IMR-90 (cell line): ENCODE measurements around the gene MGLL. TPM values are rescaled to one million over a fixed set of nuclear protein-coding genes. Genes with fewer than 3 reads are reported as not detected.

Experiments used
- ATAC-seq: fragments of 200-7000 bp; cut with Tn5 transposase; 2 replicates; pipeline ENCODE4 v1.9.1; 2020; ENCODE audit warnings: low read depth, mild to moderate bottlenecking, moderate library complexity
- BruUV-seq: library from RNA; stranded (reverse); fragments of 400-500 nt; replicated peaks from 2 replicates; lab custom pipeline; 2021; lab: Mats Ljungman, UMichigan
- CTCF ChIA-PET: fragments of 300-600 bp; formaldehyde crosslinking; extraction: SDS; loops from one replicate; lab custom pipeline; 2021; ENCODE audit warnings: antibody characterized with exemption; lab: Yijun Ruan, JAX
- POLR2A ChIA-PET: fragments of 300-600 bp; sonication (Branson Sonifier 250); formaldehyde crosslinking; loops from one replicate; lab custom pipeline; 2022; ENCODE audit warnings: antibody characterized with exemption; ENCODE audit not compliant: unreplicated experiment; lab: Charles Lee
- DNase-seq: peaks from one replicate; pipeline ENCODE4 v3.0.0; 2013
- H2AFZ ChIP-seq: replicated peaks from 2 replicates; pipeline ENCODE3; 2013; ENCODE audit warnings: low read length, mild to moderate bottlenecking; ENCODE audit not compliant: poor library complexity
- H2AK5ac ChIP-seq: 2 replicates; pipeline ENCODE4 v1.6.1; 2013; ENCODE audit warnings: low read depth, low read length, inconsistent platforms
- H2AK9ac ChIP-seq: replicated peaks from 2 replicates; pipeline ENCODE3; 2013; ENCODE audit warnings: mild to moderate bottlenecking, low read depth, low read length, moderate library complexity; ENCODE audit not compliant: poor library complexity
- H2BK120ac ChIP-seq: 2 replicates; pipeline ENCODE4 v1.6.1; 2013; ENCODE audit warnings: low read depth, low read length, inconsistent platforms
- H2BK15ac ChIP-seq: 3 replicates; pipeline ENCODE4 v1.6.1; 2013; ENCODE audit warnings: low read depth, low read length, inconsistent platforms
- H2BK20ac ChIP-seq: 2 replicates; pipeline ENCODE4 v1.6.1; 2013; ENCODE audit warnings: low read depth, mild to moderate bottlenecking, inconsistent platforms, low read length, moderate library complexity
- H2BK5ac ChIP-seq: 2 replicates; pipeline ENCODE4 v1.6.1; 2013; ENCODE audit warnings: mild to moderate bottlenecking, low read depth, low read length, inconsistent platforms; ENCODE audit not compliant: poor library complexity, severe bottlenecking
- H3K14ac ChIP-seq: replicated peaks from 2 replicates; pipeline ENCODE4 v1.6.1; 2013; ENCODE audit warnings: low read depth, low read length, inconsistent platforms
- H3K18ac ChIP-seq: 2 replicates; pipeline ENCODE4 v1.6.1; 2013; ENCODE audit warnings: low read depth, low read length, control low read depth
- H3K23ac ChIP-seq: 2 replicates; pipeline ENCODE4 v1.6.1; 2013; ENCODE audit warnings: low read depth, low read length, inconsistent platforms
- H3K27ac ChIP-seq: 2 replicates; pipeline ENCODE4 v1.5.1; 2013; ENCODE audit warnings: mild to moderate bottlenecking, control low read depth, low read length; ENCODE audit not compliant: insufficient read depth
- H3K27me3 ChIP-seq: 2 replicates; pipeline ENCODE4 v1.6.1; 2013; ENCODE audit warnings: low read length; ENCODE audit not compliant: control insufficient read depth, insufficient read depth
- H3K36me3 ChIP-seq: 2 replicates; pipeline ENCODE4 v1.6.1; 2013; ENCODE audit warnings: low read length, mixed read lengths; ENCODE audit not compliant: control insufficient read depth, insufficient read depth
- H3K4ac ChIP-seq: 2 replicates; pipeline ENCODE4 v1.6.1; 2013; ENCODE audit warnings: low read depth, low read length, inconsistent platforms
- H3K4me1 ChIP-seq: 2 replicates; pipeline ENCODE4 v1.6.1; 2013; ENCODE audit warnings: low read length, mixed read lengths; ENCODE audit not compliant: control insufficient read depth, insufficient read depth
- H3K4me2 ChIP-seq: 2 replicates; pipeline ENCODE4 v1.6.1; 2013; ENCODE audit warnings: low read depth, mild to moderate bottlenecking, control low read depth, low read length, moderate library complexity
- H3K4me3 ChIP-seq: 2 replicates; pipeline ENCODE4 v1.5.1; 2013; ENCODE audit warnings: low read depth, mild to moderate bottlenecking, control low read depth, low read length, moderate library complexity; ENCODE audit not compliant: insufficient read depth
- H3K56ac ChIP-seq: 2 replicates; pipeline ENCODE4 v1.6.1; 2013; ENCODE audit warnings: low read length, inconsistent platforms; ENCODE audit not compliant: insufficient read depth; ENCODE audit errors: extremely low read depth
- H3K79me1 ChIP-seq, 2 experiments: 2 replicates each; pipeline ENCODE4 v1.6.1; 2013; ENCODE audit warnings: low read length in 2 of 2, inconsistent platforms in 1 of 2, low read depth in 1 of 2
- H3K9ac ChIP-seq: 2 replicates; pipeline ENCODE4 v1.6.1; 2013; ENCODE audit warnings: low read depth, low read length, control low read depth
- H3K9me1 ChIP-seq: 2 replicates; pipeline ENCODE4 v1.6.1; 2013; ENCODE audit warnings: low read length, inconsistent platforms; ENCODE audit not compliant: insufficient read depth
- H3K9me3 ChIP-seq: 2 replicates; pipeline ENCODE4 v1.6.1; 2013; ENCODE audit warnings: low read length; ENCODE audit not compliant: control insufficient read depth, insufficient read depth
- H4K20me1 ChIP-seq: 2 replicates; pipeline ENCODE4 v1.6.1; 2013; ENCODE audit warnings: low read length, inconsistent platforms; ENCODE audit not compliant: insufficient read depth
- H4K5ac ChIP-seq: 2 replicates; pipeline ENCODE4 v1.6.1; 2013; ENCODE audit warnings: mild to moderate bottlenecking, low read depth, low read length, control low read depth
- H4K8ac ChIP-seq, 2 experiments: 2 replicates each; pipeline ENCODE4 v1.6.1; 2013; ENCODE audit warnings: low read depth in 2 of 2, low read length in 2 of 2, control low read depth in 1 of 2, inconsistent platforms in 1 of 2
- H4K91ac ChIP-seq: 2 replicates; pipeline ENCODE4 v1.6.1; 2013; ENCODE audit warnings: low read depth, low read length, inconsistent platforms; ENCODE audit not compliant: insufficient read depth
- NFE2L2 ChIP-seq: fragments of 150-350 bp; IDR thresholded peaks from 2 replicates; pipeline ENCODE4 v1.6.1; 2016; ENCODE audit warnings: low read depth, mild to moderate bottlenecking, low read length
- RCOR1 ChIP-seq: IDR thresholded peaks from 2 replicates; pipeline ENCODE4 v1.6.1; 2012; ENCODE audit warnings: mild to moderate bottlenecking, low read length, improper control_type of control experiment; ENCODE audit not compliant: insufficient replicate concordance
- WGBS, 2 experiments: methylation state at CpG; one replicate each; pipeline versions ENCODE4 v1.1.5 to v1.1.7; 2013; ENCODE audit warnings: missing lambda C conversion rate in 2 of 2; ENCODE audit not compliant: insufficient read length in 1 of 2; ENCODE audit errors: extremely low coverage in 2 of 2; 5-methylcytosine and 5-hydroxymethylcytosine counted together
- dilution Hi-C: fragments of 300-500 bp; cut with HindIII; formaldehyde crosslinking; loops from one replicate; pipeline ENCODE4 v1.14.3; 2018; ENCODE audit warnings: low sequenced_read_pairs; ENCODE audit not compliant: unreplicated experiment
- in situ Hi-C: fragments of 300-500 bp; cut with MboI; formaldehyde crosslinking; loops from 3 replicates; pipeline ENCODE4 v1.14.3; 2019; ENCODE audit warnings: low sequenced_read_pairs, inconsistent platforms, mixed read lengths
- intact Hi-C: fragments of 100-400 bp; cut with micrococcal nuclease; formaldehyde crosslinking; loops from 2 replicates; pipeline ENCODE4 v1.10.0; 2022
- polyA plus RNA-seq, 3 experiments: library from polyadenylated mRNA; depleted of rRNA; stranded (reverse); fragments of >200 nt; gene quantifications; 2 replicates each; pipeline ENCODE4 v1.2.3, GENCODE V29; 2012; ENCODE audit warnings: low replicate concordance in 1 of 3
- total RNA-seq: library from RNA; depleted of rRNA; stranded (reverse); fragments of >200 nt; gene quantifications from 2 replicates; pipeline ENCODE4 v1.2.3, GENCODE V29; 2012

The MGLL gene
- total and polyA plus RNA-seq, 2 of the 4 experiments (the other 2 are of a cell fraction), result 23.7 to 60.6 TPM

DNA sequence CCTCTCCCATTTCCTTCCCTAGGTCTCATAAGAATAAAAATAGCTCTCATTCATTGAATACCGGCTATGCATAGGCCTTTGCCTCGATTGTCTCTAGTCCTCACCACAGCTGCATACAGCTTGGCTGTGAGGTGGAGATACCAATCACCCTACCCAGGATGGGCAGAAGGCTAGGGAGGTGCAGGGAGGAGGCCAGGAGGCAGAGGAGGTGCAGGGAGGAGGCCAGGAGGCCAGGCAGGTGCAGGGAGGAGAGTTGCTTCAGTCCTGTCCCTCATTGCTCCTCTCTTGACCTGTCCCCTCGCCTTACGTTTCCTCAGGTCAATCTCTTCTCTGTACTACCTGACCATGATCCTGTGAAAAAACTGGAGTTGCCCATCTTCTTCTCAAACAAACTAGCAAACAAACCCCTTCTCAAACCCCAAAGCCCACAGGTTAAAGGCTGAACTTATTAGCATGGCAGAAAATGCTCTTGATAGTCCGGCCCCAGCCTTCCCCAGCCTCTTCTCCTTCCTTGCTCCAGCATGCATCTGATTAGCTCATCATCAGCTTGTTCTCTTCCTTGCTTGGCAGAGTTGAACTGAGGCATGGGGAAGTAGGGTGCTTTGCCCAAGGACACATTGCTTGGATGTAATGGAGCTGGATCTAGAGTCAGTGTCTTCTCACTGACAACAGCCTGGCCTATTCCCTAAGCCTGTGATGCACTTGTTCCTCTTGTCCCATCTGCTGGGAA, 177.5 kb downstream of the MGLL start:
- H3K27ac ChIP-seq, result no peak overlapping the region
- POLR2A ChIA-PET, result no interaction called here
- no peak overlapping the region for H3K18ac ChIP-seq
- no peak overlapping the region for H2BK120ac ChIP-seq
- no CpG with 5 or more reads among the region's 5 CpGs for WGBS, 2 experiments
- in situ Hi-C loops (no loop called here), intact Hi-C loops (no loop called here), dilution Hi-C loops (no loop called here)
- TF ChIP-seq RCOR1 (no peak), NFE2L2 (no peak)
- H2BK15ac ChIP-seq, result no peak overlapping the region
- H3K36me3 ChIP-seq, result no peaks in the 10 kb centered on the region
- no peak overlapping the region for H2AK9ac ChIP-seq
- H3K4me1 ChIP-seq, result peaks cover 2% of the 10 kb centered on the region; the same call in 1 of the 2 replicates
- no peak overlapping the region for H3K14ac ChIP-seq
- no peak overlapping the region for H2AFZ ChIP-seq
- no peak overlapping the region for H3K9ac ChIP-seq
- no peak overlapping the region for H4K8ac ChIP-seq
- no peak overlapping the region for H4K91ac ChIP-seq
- no peaks in the 10 kb centered on the region for H3K79me1 ChIP-seq
- H3K9me3 ChIP-seq, result no peaks in the 10 kb centered on the region
- H2BK5ac ChIP-seq, result no peak overlapping the region
- no peaks in the 10 kb centered on the region for H4K20me1 ChIP-seq
- H3K23ac ChIP-seq, result no peak overlapping the region; the same call in 1 of the 2 replicates
- DNase-seq, result no peak
- CTCF ChIA-PET, result no interaction called here
- H3K4ac ChIP-seq, result no peak overlapping the region
- H4K5ac ChIP-seq, result no peak overlapping the region
- no peak overlapping the region for H3K56ac ChIP-seq
- BruUV-seq, result no TSS peak
- H2BK20ac ChIP-seq, result no peak overlapping the region
- no peak overlapping the region for H3K4me3 ChIP-seq
- peaks cover 16% of the 10 kb centered on the region for H3K27me3 ChIP-seq
- H3K4me2 ChIP-seq, result no peak overlapping the region
- no peak overlapping the region for H2AK5ac ChIP-seq
- H3K9me1 ChIP-seq, result no peaks in the 10 kb centered on the region
- no peak for ATAC-seq
